ENCODE data around the gene XRN1. TPM values are rescaled to one million over a fixed set of nuclear protein-coding genes. Genes with fewer than 3 reads are reported as not detected.
"Not testable (repeated sequence)": the region's sequence is repeated elsewhere in the genome, so short reads cannot be mapped to it uniquely, and the experiment has no call there.

Gene XRN1
- total RNA-seq, 6 donors from 2014 or later = 34.1 to 60.5 (median 38.4) TPM

- no peaks in the 10 kb centered on the region for H3K4me1 ChIP-seq
- TF ChIP-seq EP300 (IDR thresholded peaks at IDR 0.05) = no peak
- no peak for TF ChIP-seq POLR2AphosphoS5 (IDR thresholded peaks at IDR 0.05)
- TF ChIP-seq CTCF (IDR thresholded peaks at IDR 0.05) = no peak
- TF ChIP-seq POLR2A (IDR thresholded peaks at IDR 0.05) = no peak
- no peak overlapping the region for H3K27ac ChIP-seq
- no peak overlapping the region for H3K4me3 ChIP-seq
- no peaks in the 10 kb centered on the region for H3K9me3 ChIP-seq
- ATAC-seq (ENCODE audit: low FRiP score in 2 of 2) = no peak
- H3K27me3 ChIP-seq = no peaks in the 10 kb centered on the region
- no peak for DNase-seq
- H3K36me3 ChIP-seq = peaks cover 4 to 99% (median 47%) of the 10 kb centered on the region in 4 donors
- WGBS, 2 donors = 96 to 100% methylated on average over 3 of the region's 3 CpGs
Measured at GRCh38 chr3:142356818-142357217, 91.0 kb downstream of the XRN1 start.

GRCh38 chr3:142355692-142356091, 92.1 kb downstream of the XRN1 start:
- H3K4me3 ChIP-seq = no peak overlapping the region
- H3K9me3 ChIP-seq = no peaks in the 10 kb centered on the region
- H3K27me3 ChIP-seq = no peaks in the 10 kb centered on the region
- no peak for DNase-seq
- H3K36me3 ChIP-seq = peaks cover 4 to 99% (median 47%) of the 10 kb centered on the region in 4 donors
- 89 to 90% methylated on average over 3 of the region's 3 CpGs for WGBS, 2 donors
- TF ChIP-seq POLR2AphosphoS5 (IDR thresholded peaks at IDR 0.05) (no peak), EP300 (IDR thresholded peaks at IDR 0.05) (no peak), CTCF (IDR thresholded peaks at IDR 0.05) (no peak), POLR2A (IDR thresholded peaks at IDR 0.05) (no peak)
- no peak overlapping the region for H3K27ac ChIP-seq
- no peak for ATAC-seq (ENCODE audit: low FRiP score in 2 of 2)
- H3K4me1 ChIP-seq = no peaks in the 10 kb centered on the region

GRCh38 chr3:142354076-142354475, 93.8 kb downstream of the XRN1 start:
- TF ChIP-seq POLR2AphosphoS5 (IDR thresholded peaks at IDR 0.05) (no peak), POLR2A (IDR thresholded peaks at IDR 0.05) (no peak), CTCF (IDR thresholded peaks at IDR 0.05) (no peak), EP300 (IDR thresholded peaks at IDR 0.05) (no peak)
- no peak overlapping the region for H3K27ac ChIP-seq
- WGBS, 2 donors = 97% methylated on average over 5 of the region's 5 CpGs
- H3K4me3 ChIP-seq = no peak overlapping the region
- H3K9me3 ChIP-seq = no peaks in the 10 kb centered on the region
- no peak for ATAC-seq (ENCODE audit: low FRiP score in 2 of 2)
- DNase-seq = no peak
- no peaks in the 10 kb centered on the region for H3K4me1 ChIP-seq
- H3K27me3 ChIP-seq = no peaks in the 10 kb centered on the region
- H3K36me3 ChIP-seq = peaks cover 7 to 99% (median 46%) of the 10 kb centered on the region in 4 donors

GRCh38 chr3:142353571-142353970, 94.3 kb downstream of the XRN1 start:
- Histone ChIP-seq H3K9me3 (no peaks in the 10 kb centered on the region), H3K27me3 (no peaks in the 10 kb centered on the region), H3K27ac (no peak overlapping the region), H3K36me3 (peaks cover 7 to 99% (median 51%) of the 10 kb centered on the region in 4 donors), H3K4me1 (no peaks in the 10 kb centered on the region), H3K4me3 (no peak overlapping the region)
- DNase-seq (no peak), ATAC-seq (ENCODE audit: low FRiP score in 2 of 2) (no peak)
- no peak for TF ChIP-seq POLR2A (IDR thresholded peaks at IDR 0.05)
- TF ChIP-seq POLR2AphosphoS5 (IDR thresholded peaks at IDR 0.05) = no peak
- no peak for TF ChIP-seq CTCF (IDR thresholded peaks at IDR 0.05)
- TF ChIP-seq EP300 (IDR thresholded peaks at IDR 0.05) = no peak
- WGBS, 2 donors = 82 to 89% methylated on average over 3 of the region's 3 CpGs

- not testable (repeated sequence) for DNase-seq; H3K4me1 ChIP-seq; H3K27me3 ChIP-seq; ATAC-seq (ENCODE audit: low FRiP score in 2 of 2); H3K4me3 ChIP-seq; H3K27ac ChIP-seq; H3K9me3 ChIP-seq
- peaks cover 7 to 95% (median 47%) of the 10 kb centered on the region in 4 donors for H3K36me3 ChIP-seq
- WGBS, 2 donors = 90 to 100% methylated on average over 3 of the region's 3 CpGs
Measured at GRCh38 chr3:142352698-142353097, 95.1 kb downstream of the XRN1 start.
